ENCODE data around the gene PDIA5. TPM values are rescaled to one million over a fixed set of nuclear protein-coding genes. Genes with fewer than 3 reads are reported as not detected.

Gene PDIA5
- total RNA-seq, 1 donor = 54.3 TPM

DNA sequence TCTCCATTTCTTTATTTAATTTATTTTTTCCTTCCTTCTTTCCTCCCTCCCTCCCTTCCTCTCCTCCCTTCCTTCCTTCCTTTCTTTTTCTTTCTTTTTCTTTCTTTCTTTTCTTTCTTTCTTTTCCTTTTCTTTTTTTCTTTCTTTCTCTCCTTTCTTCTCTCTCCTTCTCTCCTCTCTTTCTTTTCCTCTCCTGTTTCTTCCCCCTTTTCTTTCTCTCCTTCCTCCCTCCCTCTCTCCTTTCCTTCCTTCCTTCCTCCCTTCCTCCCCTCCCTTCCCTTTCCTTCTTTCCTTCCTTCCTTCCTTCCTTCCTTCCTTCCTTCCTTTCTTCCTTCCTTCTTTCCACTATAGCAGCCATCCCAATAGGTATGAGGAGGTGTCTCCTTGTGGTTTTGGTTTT is 6.8 kb upstream of the PDIA5 start:
- Histone ChIP-seq H4K20me1 (ENCODE audit: insufficient read depth, low read length) (no peaks in the 10 kb centered on the region), H3K4me1 (ENCODE audit: insufficient read depth, low read length) (peaks cover 4% of the 10 kb centered on the region)
- DNase-seq (ENCODE audit: insufficient read length, low spot score, missing footprints) = no peak

DNA sequence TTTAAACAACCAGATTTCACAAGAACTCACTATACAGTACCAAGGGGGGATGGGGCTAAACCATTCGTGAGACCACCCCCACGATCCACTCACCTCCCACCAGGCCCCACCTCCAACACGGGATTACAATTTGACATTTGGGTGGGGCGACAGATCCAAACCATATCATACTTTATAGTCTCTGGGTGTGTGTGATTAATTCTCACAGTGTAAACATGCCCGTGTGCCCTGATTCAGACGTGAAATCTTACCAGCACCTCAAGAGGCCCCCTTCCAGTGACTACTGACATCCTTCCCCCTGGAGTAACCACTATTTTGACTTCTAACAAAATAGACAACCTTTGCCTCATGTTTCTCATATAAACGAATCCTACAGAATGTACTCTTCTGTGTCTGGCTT is 5.0 kb upstream of the PDIA5 start:
- Histone ChIP-seq H3K79me2 (ENCODE audit: insufficient read depth, low read length) (no peaks in the 10 kb centered on the region), H3K4me2 (ENCODE audit: insufficient read depth, low read length) (no peak overlapping the region), H3K4me1 (ENCODE audit: insufficient read depth, low read length) (peaks cover 6% of the 10 kb centered on the region), H4K20me1 (ENCODE audit: insufficient read depth, low read length) (no peaks in the 10 kb centered on the region), H3K27ac (ENCODE audit: low read depth, low read length) (no peak overlapping the region), H3K9me3 (ENCODE audit: low read depth, low read length) (no peaks in the 10 kb centered on the region), H2AFZ (ENCODE audit: low read length) (no peak overlapping the region), H3K4me3 (ENCODE audit: insufficient read depth, low read length) (no peak overlapping the region), H3K27me3 (ENCODE audit: insufficient read depth, low read length) (peaks cover 8% of the 10 kb centered on the region), H3K36me3 (ENCODE audit: insufficient read depth, low read length) (no peaks in the 10 kb centered on the region)
- TF ChIP-seq, protein P1, sequence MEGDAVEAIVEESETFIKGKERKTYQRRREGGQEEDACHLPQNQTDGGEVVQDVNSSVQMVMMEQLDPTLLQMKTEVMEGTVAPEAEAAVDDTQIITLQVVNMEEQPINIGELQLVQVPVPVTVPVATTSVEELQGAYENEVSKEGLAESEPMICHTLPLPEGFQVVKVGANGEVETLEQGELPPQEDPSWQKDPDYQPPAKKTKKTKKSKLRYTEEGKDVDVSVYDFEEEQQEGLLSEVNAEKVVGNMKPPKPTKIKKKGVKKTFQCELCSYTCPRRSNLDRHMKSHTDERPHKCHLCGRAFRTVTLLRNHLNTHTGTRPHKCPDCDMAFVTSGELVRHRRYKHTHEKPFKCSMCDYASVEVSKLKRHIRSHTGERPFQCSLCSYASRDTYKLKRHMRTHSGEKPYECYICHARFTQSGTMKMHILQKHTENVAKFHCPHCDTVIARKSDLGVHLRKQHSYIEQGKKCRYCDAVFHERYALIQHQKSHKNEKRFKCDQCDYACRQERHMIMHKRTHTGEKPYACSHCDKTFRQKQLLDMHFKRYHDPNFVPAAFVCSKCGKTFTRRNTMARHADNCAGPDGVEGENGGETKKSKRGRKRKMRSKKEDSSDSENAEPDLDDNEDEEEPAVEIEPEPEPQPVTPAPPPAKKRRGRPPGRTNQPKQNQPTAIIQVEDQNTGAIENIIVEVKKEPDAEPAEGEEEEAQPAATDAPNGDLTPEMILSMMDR (IDR thresholded peaks at IDR 0.05; ENCODE audit: extremely low read depth, low read depth, low read length) = no peak
- no peak for DNase-seq (ENCODE audit: insufficient read length, low spot score, missing footprints)

More for the DNA sequence above, 6.8 kb upstream of the PDIA5 start:
- H3K79me2 ChIP-seq (ENCODE audit: insufficient read depth, low read length) = no peaks in the 10 kb centered on the region
- H3K4me2 ChIP-seq (ENCODE audit: insufficient read depth, low read length) = no peak overlapping the region
- no peaks in the 10 kb centered on the region for H3K36me3 ChIP-seq (ENCODE audit: insufficient read depth, low read length)
- TF ChIP-seq, protein P1 (IDR thresholded peaks at IDR 0.05; ENCODE audit: extremely low read depth, low read depth, low read length) = no peak
- no peak overlapping the region for H2AFZ ChIP-seq (ENCODE audit: low read length)
- H3K9me3 ChIP-seq (ENCODE audit: low read depth, low read length) = no peaks in the 10 kb centered on the region
- H3K27me3 ChIP-seq (ENCODE audit: insufficient read depth, low read length) = peaks cover 8% of the 10 kb centered on the region
- H3K4me3 ChIP-seq (ENCODE audit: insufficient read depth, low read length) = no peak overlapping the region
- no peak overlapping the region for H3K27ac ChIP-seq (ENCODE audit: low read depth, low read length)

DNA sequence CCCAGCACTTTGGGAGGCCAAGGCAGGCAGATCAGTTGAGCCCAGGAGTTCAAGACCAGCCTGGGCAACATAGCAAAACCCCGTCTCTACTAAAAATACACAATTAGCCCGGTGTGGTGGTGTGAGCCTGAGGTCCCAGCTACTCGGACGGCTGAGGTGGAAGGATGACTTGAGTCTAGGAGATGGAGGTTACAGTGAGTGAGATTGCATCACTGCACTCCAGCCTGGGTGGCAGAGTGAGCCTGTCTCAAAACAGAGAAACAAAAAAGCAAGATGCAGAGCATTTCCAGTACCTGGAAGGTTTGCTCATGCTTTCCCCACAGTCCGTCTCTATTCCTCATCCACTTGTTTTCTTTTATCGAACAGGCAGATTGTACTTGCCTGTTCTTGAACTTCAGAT is 3.8 kb upstream of the PDIA5 start:
- Histone ChIP-seq H4K20me1 (ENCODE audit: insufficient read depth, low read length) (no peaks in the 10 kb centered on the region), H3K4me3 (ENCODE audit: insufficient read depth, low read length) (no peak overlapping the region), H3K4me1 (ENCODE audit: insufficient read depth, low read length) (peaks cover 8% of the 10 kb centered on the region), H3K36me3 (ENCODE audit: insufficient read depth, low read length) (no peaks in the 10 kb centered on the region), H3K27me3 (ENCODE audit: insufficient read depth, low read length) (peaks cover 8% of the 10 kb centered on the region), H3K27ac (ENCODE audit: low read depth, low read length) (no peak overlapping the region), H3K79me2 (ENCODE audit: insufficient read depth, low read length) (peaks cover 10% of the 10 kb centered on the region), H3K4me2 (ENCODE audit: insufficient read depth, low read length) (no peak overlapping the region), H2AFZ (ENCODE audit: low read length) (no peak overlapping the region), H3K9me3 (ENCODE audit: low read depth, low read length) (no peaks in the 10 kb centered on the region)
- DNase-seq (ENCODE audit: insufficient read length, low spot score, missing footprints) = no peak
- TF ChIP-seq, protein P1 (IDR thresholded peaks at IDR 0.05; ENCODE audit: extremely low read depth, low read depth, low read length) = no peak

DNA sequence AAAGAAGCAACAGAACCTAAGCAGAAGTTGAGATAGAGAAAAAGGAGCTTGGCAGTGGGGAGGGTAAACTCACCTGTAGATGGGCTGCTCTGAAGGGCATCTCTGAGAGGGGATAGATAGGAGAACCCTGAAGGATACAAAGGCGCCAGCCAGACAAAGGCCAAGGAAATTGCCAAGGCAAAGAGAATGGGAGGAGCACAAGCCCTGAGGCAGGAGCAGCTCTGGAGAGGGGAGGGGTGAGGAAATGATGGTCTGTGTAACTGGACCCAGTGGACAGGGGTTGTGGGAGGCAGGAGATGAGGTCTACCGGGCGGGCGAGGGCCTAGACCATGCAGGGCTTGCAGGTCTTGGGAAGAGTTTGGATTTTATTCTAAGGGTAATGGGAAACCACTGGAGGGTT is 2.3 kb upstream of the PDIA5 start:
- Histone ChIP-seq H3K36me3 (ENCODE audit: insufficient read depth, low read length) (no peaks in the 10 kb centered on the region), H3K9me3 (ENCODE audit: low read depth, low read length) (no peaks in the 10 kb centered on the region), H3K4me3 (ENCODE audit: insufficient read depth, low read length) (no peak overlapping the region), H3K27ac (ENCODE audit: low read depth, low read length) (no peak overlapping the region), H3K79me2 (ENCODE audit: insufficient read depth, low read length) (peaks cover 25% of the 10 kb centered on the region), H3K4me1 (ENCODE audit: insufficient read depth, low read length) (peaks cover 15% of the 10 kb centered on the region), H3K27me3 (ENCODE audit: insufficient read depth, low read length) (peaks cover 8% of the 10 kb centered on the region), H3K4me2 (ENCODE audit: insufficient read depth, low read length) (no peak overlapping the region), H2AFZ (ENCODE audit: low read length) (no peak overlapping the region), H4K20me1 (ENCODE audit: insufficient read depth, low read length) (peaks cover 12% of the 10 kb centered on the region)
- no peak for DNase-seq (ENCODE audit: insufficient read length, low spot score, missing footprints)
- TF ChIP-seq, protein P1 (IDR thresholded peaks at IDR 0.05; ENCODE audit: extremely low read depth, low read depth, low read length) = no peak

All from osteoblast (primary cell).